AG08395 (cell line): ENCODE results near the gene P2RX3.
"Not testable (repeated sequence)": the region's sequence is repeated elsewhere in the genome, so short reads cannot be mapped to it uniquely, and the experiment has no call there.

Source experiments
- DNase-seq: peaks from one replicate; pipeline ENCODE4 v3.0.0; 2012; ENCODE audit warnings: mixed read lengths, low spot score

P2RX3 gene

DNA sequence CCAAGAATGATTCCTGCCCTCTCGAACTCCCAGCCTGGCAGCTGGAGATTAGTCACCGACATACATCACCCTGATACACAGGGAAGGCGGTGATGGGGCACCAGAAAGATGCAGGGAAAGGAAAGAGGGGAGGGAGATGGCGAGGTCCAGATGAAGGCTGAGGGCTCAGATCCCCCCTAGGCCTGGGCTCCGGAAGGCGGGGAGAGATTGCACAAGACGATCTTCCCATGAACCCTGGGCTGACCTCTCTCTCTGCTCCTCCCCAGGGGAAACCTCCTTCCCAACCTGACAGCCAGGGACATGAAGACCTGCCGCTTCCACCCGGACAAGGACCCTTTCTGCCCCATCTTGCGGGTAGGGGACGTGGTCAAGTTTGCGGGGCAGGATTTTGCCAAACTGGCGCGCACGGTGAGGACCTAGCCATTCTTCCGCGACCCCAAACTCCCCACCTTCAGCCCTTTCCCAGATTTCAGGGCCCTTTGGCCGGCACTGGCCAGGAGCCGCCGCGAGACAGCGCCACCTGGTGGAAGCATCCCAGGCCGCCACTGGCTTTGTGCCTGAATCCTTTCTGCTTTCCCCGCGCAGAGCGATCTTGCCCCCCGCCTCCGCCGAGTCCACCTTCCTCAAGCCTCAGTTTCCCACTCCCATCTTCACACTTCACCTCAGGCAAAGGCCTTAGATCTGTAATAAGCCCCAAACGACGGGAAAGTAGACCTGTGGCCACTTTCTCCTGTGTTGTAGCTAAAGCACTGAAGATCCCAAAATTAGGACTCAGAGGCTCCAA lies 11.5 kb downstream of the P2RX3 start:
- DNase-seq = peak; percentile 65

- no peak for DNase-seq
Measured at GRCh38 chr11:57353036-57353435, 14.9 kb downstream of the P2RX3 start.

DNA sequence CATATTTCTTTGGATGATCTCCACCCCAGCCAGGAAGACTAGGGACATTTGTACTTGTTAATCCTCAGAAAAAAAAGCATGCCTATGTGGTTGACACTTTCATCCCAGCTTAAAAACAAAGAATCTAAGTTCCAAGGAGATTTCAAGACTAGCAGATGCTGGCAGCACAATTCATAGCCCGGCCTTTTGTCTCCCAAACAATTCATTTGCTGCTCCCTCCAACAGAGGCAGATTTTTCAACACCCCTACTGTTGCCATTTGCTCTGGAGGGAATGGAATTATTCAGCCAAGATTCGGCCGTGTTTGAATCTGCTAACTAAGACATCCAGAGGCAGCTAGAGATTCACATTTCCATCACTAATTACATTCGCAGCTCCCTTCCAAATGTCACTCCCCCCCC lies 15.3 kb downstream of the P2RX3 start:
- no peak for DNase-seq

GRCh38 chr11:57353852-57354251 lies 15.7 kb downstream of the P2RX3 start:
- no peak for DNase-seq

- DNase-seq = no peak
Measured at GRCh38 chr11:57354699-57355098, 16.5 kb downstream of the P2RX3 start.

DNA sequence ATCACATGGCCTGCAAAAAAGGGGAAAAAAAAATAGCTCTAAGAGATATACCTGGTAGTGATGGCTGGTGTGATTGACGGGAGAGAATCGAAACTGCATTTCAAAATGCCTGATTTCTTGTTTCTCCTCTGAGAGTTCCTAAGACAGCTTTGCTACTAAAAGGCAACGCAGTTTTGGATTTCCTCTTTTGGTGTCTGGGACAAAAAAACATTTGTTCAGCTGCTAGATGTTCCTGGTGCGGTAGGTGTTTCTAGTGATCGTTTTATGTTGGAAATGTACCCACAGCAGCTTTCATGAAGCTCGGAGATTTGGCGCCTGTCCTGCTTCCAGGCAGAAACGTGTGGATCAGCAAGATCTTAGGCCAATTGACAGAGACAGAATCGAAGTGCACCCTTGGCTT lies 18.1 kb downstream of the P2RX3 start:
- no peak for DNase-seq

GRCh38 chr11:57357310-57357709 lies 19.2 kb downstream of the P2RX3 start:
- DNase-seq = no peak

GRCh38 chr11:57357856-57358255 lies 19.7 kb downstream of the P2RX3 start:
- DNase-seq = peak; percentile 29

DNA sequence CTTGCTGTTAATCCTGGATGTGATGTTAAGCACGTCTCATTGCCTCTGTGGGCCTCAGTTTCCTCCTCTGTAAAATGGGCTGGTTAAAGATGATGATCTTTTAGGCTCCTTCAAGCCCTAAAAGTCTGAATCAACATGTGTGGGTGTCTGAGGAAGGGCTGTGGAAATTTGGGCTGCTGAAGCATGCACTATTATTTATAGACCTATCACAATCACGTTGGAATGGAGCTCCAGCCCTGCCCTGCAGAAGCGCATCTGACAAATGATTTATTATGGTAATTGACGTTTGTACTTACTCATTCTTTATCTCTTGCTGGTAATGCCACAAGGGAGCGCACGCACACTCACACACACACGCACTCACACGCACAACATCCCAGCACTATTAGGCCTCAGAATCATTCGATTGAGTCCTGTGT lies 20.4 kb downstream of the P2RX3 start:
- no peak for DNase-seq

DNA sequence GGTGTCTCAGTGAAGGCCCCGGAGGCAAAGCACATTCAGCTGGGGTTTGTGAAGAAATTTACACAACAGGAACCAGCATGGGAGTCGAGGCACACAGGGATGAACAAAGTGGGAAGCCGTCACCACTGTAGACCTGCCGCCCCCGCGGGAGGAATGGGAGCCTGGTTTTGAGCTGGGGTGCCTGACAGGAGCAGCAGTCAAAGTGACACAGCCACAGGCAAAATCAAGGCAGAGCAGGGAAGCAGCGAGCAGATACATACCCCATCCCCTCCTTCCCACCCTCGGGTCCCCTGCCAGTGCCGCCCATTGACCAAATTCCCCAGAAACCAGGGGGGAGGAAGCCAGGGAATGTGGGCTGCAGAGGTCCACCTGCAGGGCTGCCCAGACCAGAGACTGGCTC lies 20.8 kb downstream of the P2RX3 start:
- DNase-seq = no peak

GRCh38 chr11:57359396-57359795 lies 21.2 kb downstream of the P2RX3 start:
- no peak for DNase-seq

GRCh38 chr11:57359896-57360690 lies 21.9 kb downstream of the P2RX3 start:
- DNase-seq = no peak

DNA sequence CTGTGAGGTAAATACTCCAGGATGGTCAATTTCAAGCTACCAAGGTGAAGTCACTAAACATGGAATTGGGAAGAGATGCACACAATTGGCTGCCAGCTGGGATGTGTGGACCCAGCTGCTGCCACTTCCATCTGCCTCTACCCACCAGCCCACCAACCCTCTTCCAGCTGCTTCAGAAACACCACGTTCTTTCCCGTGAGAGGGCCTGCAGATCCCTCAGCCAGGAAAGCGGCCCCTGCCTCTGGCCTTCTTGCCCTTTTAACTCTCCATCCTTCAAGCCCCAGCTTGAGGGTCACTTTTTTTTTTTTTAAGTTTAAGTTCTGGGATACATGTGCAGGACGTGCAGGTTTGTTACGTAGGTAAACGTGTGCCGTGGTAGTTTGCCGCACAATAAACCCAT lies 22.8 kb downstream of the P2RX3 start:
- DNase-seq = no peak

DNA sequence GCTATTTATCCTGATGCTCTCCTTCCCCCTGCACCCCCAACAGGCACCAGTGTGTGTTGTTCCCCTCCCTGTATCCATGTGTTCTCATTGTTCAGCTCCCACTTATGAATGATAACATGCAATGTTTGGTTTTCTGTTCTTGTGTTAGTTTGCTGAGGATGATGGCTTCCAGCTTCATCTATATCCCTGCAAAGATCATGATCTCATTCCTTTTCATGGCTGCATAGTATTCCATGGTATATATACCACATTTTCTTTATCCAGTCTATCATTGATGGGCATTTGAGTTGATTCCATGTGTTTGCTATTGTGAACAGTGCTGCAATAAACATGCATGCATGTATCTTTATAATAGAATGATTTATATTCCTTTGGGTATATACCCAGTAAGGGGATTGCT lies 23.3 kb downstream of the P2RX3 start:
- DNase-seq = not testable (repeated sequence)

DNA sequence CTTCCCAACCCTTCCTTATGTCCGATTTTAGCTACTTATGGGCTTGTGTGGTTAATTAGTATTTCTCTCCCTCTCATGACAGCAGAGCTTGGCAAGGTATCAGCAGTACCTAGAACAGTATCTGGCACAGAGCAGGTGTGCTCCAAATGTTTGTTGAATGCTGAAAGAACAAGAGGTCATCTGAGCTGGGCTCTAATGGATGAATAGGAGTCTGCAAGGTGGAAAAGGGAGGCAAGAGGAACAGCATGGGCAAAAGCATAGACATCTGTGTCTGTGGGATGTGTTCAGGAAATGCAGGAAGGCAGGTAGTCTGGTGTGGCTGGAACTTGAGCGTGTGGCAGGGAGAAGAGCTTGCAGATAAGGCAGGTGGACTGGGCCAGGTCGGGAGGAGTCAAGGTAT lies 23.8 kb downstream of the P2RX3 start:
- DNase-seq = no peak

DNA sequence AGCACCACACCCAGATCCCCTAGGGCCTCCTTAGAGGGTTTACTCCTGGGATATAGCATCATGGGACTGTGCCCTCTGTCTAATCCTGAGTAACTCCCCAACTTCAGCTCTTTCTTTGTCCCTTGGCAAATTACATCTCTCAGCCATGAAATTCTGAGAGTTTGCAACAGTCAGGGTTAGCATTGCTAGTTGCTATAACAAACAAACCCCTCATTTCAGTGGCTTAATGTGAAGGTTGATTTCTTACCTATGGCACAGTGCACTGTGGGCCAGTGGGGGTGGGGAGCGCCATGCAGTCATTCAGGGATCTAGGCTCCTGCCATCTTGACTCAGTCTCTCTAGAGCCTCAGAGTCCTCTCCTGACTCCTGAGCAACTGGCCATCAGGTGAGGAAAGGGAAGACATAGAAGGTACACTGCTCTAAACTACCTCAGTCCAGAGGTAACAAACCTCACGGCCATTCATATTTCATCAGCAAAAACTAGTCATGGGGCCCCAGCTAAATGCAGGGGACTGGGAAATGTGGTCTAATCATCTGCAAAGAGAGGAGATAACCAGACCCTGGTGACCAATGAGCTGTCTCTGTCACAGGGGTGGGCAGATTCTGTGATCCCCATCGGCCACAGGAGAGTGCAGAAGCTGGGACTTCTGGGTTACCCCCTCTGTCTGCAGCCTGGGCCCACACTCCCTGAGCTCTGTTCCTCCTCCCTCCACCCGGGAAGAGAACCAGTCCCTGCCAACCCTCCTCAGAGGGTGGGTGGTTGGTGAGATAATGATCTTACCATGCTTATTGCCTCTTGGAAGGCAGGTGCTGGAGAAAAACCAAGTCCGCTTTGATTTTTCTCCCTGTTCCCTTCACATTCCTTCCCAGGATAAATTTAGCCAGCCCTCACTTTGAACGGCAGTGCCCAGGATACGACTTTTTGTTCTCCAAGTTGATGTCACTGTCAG lies 25.3 kb downstream of the P2RX3 start:
- DNase-seq = no peak

DNA sequence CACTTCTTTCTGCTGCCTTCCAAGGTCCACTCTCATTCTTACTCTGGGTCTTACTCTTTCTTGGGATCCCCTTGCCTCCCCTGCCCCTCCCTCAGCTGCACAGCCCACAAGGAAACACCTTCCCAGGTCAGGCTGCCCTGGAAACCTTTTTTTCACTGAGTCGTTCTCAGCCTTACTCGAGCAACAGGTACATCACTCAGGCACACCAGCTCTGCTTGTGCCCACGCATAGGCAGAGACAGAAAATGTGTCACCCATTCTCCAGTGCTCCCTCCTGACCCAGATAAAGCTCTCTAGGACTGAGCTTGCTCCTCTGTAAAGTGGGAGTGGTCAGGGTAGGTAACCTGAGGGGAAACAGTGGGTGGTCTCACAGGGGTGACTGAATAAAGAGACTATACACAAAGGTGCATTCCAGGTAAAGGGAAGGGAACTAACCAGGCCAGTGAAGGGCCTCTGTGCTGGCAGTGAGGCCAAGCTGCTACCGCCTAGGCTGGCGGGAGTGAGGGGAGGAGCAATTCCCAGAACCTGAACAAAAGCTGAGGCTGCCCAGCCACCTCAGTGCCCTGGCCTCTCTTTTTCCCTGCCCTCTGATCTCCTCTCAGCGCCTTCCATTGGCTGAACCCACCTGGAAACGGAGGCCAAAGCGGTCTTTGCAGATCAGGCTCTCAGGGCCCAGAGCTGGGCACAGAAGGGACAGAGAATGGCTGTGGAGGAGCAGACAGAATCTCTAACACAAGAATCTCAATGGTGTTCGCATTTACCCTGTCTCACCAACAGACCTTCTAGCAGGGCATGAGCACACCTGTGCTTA lies 26.9 kb downstream of the P2RX3 start:
- no peak for DNase-seq

- DNase-seq = no peak
Measured at GRCh38 chr11:57368106-57368844, 30.1 kb downstream of the P2RX3 start.

DNA sequence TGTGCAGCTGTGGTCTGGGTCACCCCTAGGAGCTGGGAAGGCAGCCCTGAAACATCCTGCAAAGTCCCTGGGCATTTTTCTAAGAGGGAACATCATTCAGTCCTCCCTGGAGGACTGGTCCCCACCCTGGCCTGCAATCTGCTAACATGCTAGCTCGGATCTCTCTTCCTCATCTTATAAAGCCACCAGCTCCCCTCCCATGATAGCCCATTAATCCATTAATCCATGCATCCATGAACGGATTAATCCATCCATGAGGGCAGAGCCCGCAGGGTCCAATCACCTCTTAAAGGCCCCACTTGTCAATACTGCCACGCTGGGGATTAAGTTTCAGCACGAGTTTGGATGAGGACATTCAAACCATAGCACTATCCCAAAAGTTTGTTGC lies 30.7 kb downstream of the P2RX3 start:
- no peak for DNase-seq

- no peak for DNase-seq
Measured at GRCh38 chr11:57370251-57370650, 32.1 kb downstream of the P2RX3 start.

GRCh38 chr11:57370941-57371340 lies 32.8 kb downstream of the P2RX3 start:
- DNase-seq = no peak
